Measurements from ENCODE around the gene PRUNE1. TPM values are rescaled to one million over a fixed set of nuclear protein-coding genes. Genes with fewer than 3 reads are reported as not detected.
A peak's percentile ranks its signal among the peaks of the same experiment; 100 is the strongest.

Gene PRUNE1
- total and polyA plus RNA-seq, 2 donors (not counting 1 experiment from before 2014, with no cell fraction given): 6.3 to 16.6 TPM

- Histone ChIP-seq H3K9ac (ENCODE audit: insufficient read depth, low read length) (no peak overlapping the region), H3K4me2 (ENCODE audit: extremely low read depth, insufficient read depth, low read length) (no peak overlapping the region), H3K27ac (ENCODE audit: insufficient read depth, low read length) (no peak overlapping the region), H4K20me1 (ENCODE audit: control insufficient read depth, extremely low read depth, insufficient read depth, low read length) (no peaks in the 10 kb centered on the region), H3K4me1 (ENCODE audit: control insufficient read depth, extremely low read depth, insufficient read depth, low read length) (peaks cover 3% of the 10 kb centered on the region), H3K79me2 (ENCODE audit: control insufficient read depth, insufficient read depth, low read length) (no peaks in the 10 kb centered on the region), H3K4me3 (replicated peaks in 1 of 4; ENCODE audit: control extremely low read depth in 1 of 4, insufficient read depth in 1 of 4, low read depth in 3 of 4, low read length in 4 of 4) (no peak overlapping the region), H3K36me3 (ENCODE audit: control insufficient read depth, insufficient read depth, low read length) (no peaks in the 10 kb centered on the region), H2AFZ (ENCODE audit: low read length) (no peak overlapping the region), H3K27me3 (ENCODE audit: control insufficient read depth, insufficient read depth, low read length) (no peaks in the 10 kb centered on the region), H3K9me3 (ENCODE audit: control insufficient read depth, insufficient read depth, low read depth, low read length) (no peaks in the 10 kb centered on the region)
- peak in 1 of 2 donors; percentile 13 for TF ChIP-seq CTCF (conservative IDR thresholded peaks at IDR 0.05 in 1 of 2, IDR thresholded peaks at IDR 0.05 in 1 of 2; ENCODE audit: low read depth in 1 of 2, low read length in 2 of 2)
- TF ChIP-seq EZH2 (IDR thresholded peaks at IDR 0.05; ENCODE audit: low read length, missing control alignments): no peak
- DNase-seq (ENCODE audit: low read depth in 2 of 2): peak; percentile 58 to 81
These were observed 5.3 kb downstream of the PRUNE1 start for GRCh38 chr1:151013518-151013917.

GRCh38 chr1:151024540-151025146 is 16.4 kb downstream of the PRUNE1 start:
- H3K4me2 ChIP-seq (ENCODE audit: extremely low read depth, insufficient read depth, low read length): no peak overlapping the region
- no peaks in the 10 kb centered on the region for H3K27me3 ChIP-seq (ENCODE audit: control insufficient read depth, insufficient read depth, low read length)
- no peaks in the 10 kb centered on the region for H3K9me3 ChIP-seq (ENCODE audit: control insufficient read depth, insufficient read depth, low read depth, low read length)
- H3K4me1 ChIP-seq (ENCODE audit: control insufficient read depth, extremely low read depth, insufficient read depth, low read length): no peaks in the 10 kb centered on the region
- TF ChIP-seq EZH2 (IDR thresholded peaks at IDR 0.05; ENCODE audit: low read length, missing control alignments) (no peak), CTCF (conservative IDR thresholded peaks at IDR 0.05 in 1 of 2, IDR thresholded peaks at IDR 0.05 in 1 of 2; ENCODE audit: low read depth in 1 of 2, low read length in 2 of 2) (peak; percentile 79 to 80)
- no peaks in the 10 kb centered on the region for H4K20me1 ChIP-seq (ENCODE audit: control insufficient read depth, extremely low read depth, insufficient read depth, low read length)
- H3K36me3 ChIP-seq (ENCODE audit: control insufficient read depth, insufficient read depth, low read length): peaks cover 3% of the 10 kb centered on the region
- H3K27ac ChIP-seq (ENCODE audit: insufficient read depth, low read length): no peak overlapping the region
- no peak overlapping the region for H3K9ac ChIP-seq (ENCODE audit: insufficient read depth, low read length)
- peak; percentile 51 to 69 for DNase-seq (ENCODE audit: low read depth in 2 of 2)
- no peaks in the 10 kb centered on the region for H3K79me2 ChIP-seq (ENCODE audit: control insufficient read depth, insufficient read depth, low read length)
- no peak overlapping the region for H3K4me3 ChIP-seq (replicated peaks in 1 of 4; ENCODE audit: control extremely low read depth in 1 of 4, insufficient read depth in 1 of 4, low read depth in 3 of 4, low read length in 4 of 4)
- no peak overlapping the region for H2AFZ ChIP-seq (ENCODE audit: low read length)

GRCh38 chr1:151026460-151026859 is 18.2 kb downstream of the PRUNE1 start:
- Histone ChIP-seq H3K4me2 (ENCODE audit: extremely low read depth, insufficient read depth, low read length) (no peak overlapping the region), H3K9ac (ENCODE audit: insufficient read depth, low read length) (no peak overlapping the region), H3K4me1 (ENCODE audit: control insufficient read depth, extremely low read depth, insufficient read depth, low read length) (no peaks in the 10 kb centered on the region), H3K36me3 (ENCODE audit: control insufficient read depth, insufficient read depth, low read length) (peaks cover 5% of the 10 kb centered on the region), H3K9me3 (ENCODE audit: control insufficient read depth, insufficient read depth, low read depth, low read length) (no peaks in the 10 kb centered on the region), H3K27ac (ENCODE audit: insufficient read depth, low read length) (no peak overlapping the region), H3K27me3 (ENCODE audit: control insufficient read depth, insufficient read depth, low read length) (no peaks in the 10 kb centered on the region), H2AFZ (ENCODE audit: low read length) (no peak overlapping the region), H3K79me2 (ENCODE audit: control insufficient read depth, insufficient read depth, low read length) (no peaks in the 10 kb centered on the region), H3K4me3 (replicated peaks in 1 of 4; ENCODE audit: control extremely low read depth in 1 of 4, insufficient read depth in 1 of 4, low read depth in 3 of 4, low read length in 4 of 4) (no peak overlapping the region), H4K20me1 (ENCODE audit: control insufficient read depth, extremely low read depth, insufficient read depth, low read length) (no peaks in the 10 kb centered on the region)
- TF ChIP-seq EZH2 (IDR thresholded peaks at IDR 0.05; ENCODE audit: low read length, missing control alignments): no peak
- TF ChIP-seq CTCF (conservative IDR thresholded peaks at IDR 0.05 in 1 of 2, IDR thresholded peaks at IDR 0.05 in 1 of 2; ENCODE audit: low read depth in 1 of 2, low read length in 2 of 2): no peak
- no peak for DNase-seq (ENCODE audit: low read depth in 2 of 2)
